Stomach smooth muscle (tissue), 2 donors: ENCODE results near the gene GLIS2.
A peak's percentile ranks its signal among the peaks of the same experiment; 100 is the strongest.
"Not testable (repeated sequence)": the region's sequence is repeated elsewhere in the genome, so short reads cannot be mapped to it uniquely, and the experiment has no call there.

Experiments used
- H3K27ac ChIP-seq: one replicate; pipeline ENCODE4 v1.7.0; 2013; ENCODE audit warnings: mild to moderate bottlenecking, low read length, inconsistent platforms
- H3K27me3 ChIP-seq, 2 donors: one replicate each; pipeline ENCODE4 v1.7.0; 2013; ENCODE audit warnings: low read length in 2 of 2; ENCODE audit not compliant: insufficient read depth in 2 of 2, control insufficient read depth in 1 of 2
- H3K36me3 ChIP-seq, 2 donors: one replicate each; pipeline ENCODE4 v1.7.0; 2013; ENCODE audit warnings: low read length in 2 of 2; ENCODE audit not compliant: control insufficient read depth in 2 of 2, insufficient read depth in 2 of 2
- H3K4me1 ChIP-seq: one replicate; pipeline ENCODE4 v1.7.0; 2013; ENCODE audit warnings: low read length; ENCODE audit not compliant: control insufficient read depth, insufficient read depth
- H3K4me3 ChIP-seq, 2 donors: one replicate each; pipeline ENCODE4 v1.7.0; 2013; ENCODE audit warnings: low read length in 2 of 2
- H3K9ac ChIP-seq, 2 donors: one replicate each; pipeline ENCODE4 v1.7.0; 2013; ENCODE audit warnings: low read length in 2 of 2, mild to moderate bottlenecking in 1 of 2
- H3K9me3 ChIP-seq, 2 donors: one replicate each; pipeline ENCODE4 v1.7.0; 2013; ENCODE audit warnings: low read length in 2 of 2; ENCODE audit not compliant: control insufficient read depth in 2 of 2
- donor health status: healthy.
- donor health status: Pancreatic carcinoma.

Gene GLIS2

DNA sequence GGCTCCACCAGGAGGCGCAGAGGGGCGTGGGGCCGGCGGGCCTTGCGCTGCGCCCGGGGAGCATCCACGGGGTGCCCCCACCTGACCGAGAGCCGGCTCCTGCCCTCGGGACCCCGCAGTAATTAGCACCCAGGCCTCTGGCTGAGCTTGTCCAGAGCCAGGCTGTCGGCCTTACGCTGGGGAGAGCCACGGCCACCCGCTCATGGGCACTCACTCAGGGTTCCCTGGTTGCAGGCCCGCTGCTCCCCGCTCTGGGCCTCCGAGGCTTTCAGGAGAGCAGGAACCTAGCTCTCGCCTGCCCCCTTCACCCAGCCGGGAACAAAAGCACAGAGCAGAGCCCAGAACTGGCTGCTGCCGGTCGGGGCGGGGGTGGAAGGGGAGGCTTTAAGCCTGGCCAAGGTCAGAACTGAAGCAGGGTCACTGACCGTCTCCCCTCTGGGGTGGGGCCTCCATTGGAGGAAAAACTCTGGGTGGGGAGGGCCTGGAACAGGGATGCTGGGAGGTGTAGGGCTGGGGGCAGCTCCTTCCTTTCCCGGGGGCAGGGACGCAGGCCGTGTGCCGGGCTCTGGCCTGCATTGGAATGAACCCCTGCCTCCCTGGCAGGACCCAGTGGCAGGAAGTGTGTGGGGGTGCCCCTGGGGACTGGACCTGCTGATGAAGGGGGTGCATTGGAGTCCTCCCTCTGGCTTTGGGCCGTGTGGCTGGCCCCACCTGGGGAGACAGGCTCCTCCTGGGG lies 12.3 kb downstream of the GLIS2 start:
- peaks cover 0 to 5% of the 10 kb centered on the region in 2 donors for H3K36me3 ChIP-seq
- peak overlapping the region; percentile 46 to 75 for H3K4me3 ChIP-seq
- H3K27me3 ChIP-seq, result no peaks in the 10 kb centered on the region
- H3K9ac ChIP-seq, result peak overlapping the region; percentile 68
- H3K27ac ChIP-seq, result peak overlapping the region; percentile 80
- peaks cover 62% of the 10 kb centered on the region for H3K4me1 ChIP-seq
- H3K9me3 ChIP-seq, result no peaks in the 10 kb centered on the region

DNA sequence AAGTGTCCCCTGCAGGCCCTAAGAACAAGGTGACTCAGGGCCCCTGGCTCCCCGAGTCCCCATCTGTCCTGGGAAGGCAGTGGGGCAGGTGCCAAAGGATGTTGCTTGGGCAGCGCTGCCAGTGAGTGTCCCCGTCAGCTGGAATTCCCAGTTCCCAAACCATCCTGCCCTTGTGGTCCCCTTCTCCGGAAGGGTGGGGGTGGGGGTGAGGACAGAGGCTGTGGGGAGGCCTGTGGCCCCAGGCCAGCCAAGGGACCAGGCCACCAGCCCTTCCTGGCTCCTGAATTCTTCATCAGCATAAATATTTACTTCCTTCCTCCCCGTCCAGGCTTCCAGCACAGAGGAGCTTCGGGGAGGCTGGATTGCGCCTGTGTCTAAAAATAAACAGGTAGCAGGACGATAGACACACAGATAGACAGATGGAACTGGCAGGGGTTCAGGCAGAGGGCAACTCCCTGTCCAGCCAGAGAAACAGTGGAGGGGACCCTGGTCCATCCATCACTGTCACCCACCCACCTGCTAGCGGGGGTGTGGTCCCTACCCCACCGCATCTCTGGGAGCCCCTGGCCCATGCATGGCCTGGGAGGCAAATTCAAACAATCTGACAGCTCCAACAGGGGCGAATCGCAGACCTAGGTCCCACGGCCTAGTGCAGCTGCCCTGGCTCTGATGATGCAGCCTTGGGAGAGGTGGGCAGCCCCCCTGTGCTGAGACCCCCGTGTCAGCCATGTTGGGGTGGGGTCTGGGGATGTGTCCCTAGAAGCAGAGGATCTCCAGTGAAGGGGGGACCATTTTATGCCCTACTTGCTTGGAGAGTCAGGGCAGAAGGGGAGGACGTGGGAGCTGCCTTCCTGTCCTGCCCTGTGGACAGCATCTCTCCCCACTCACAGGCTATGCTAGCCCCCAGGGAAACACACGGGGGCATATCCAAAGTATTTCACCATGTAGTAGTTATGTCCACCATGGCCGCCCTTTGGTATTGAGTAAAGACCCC lies 13.2 kb downstream of the GLIS2 start:
- peaks cover 53% of the 10 kb centered on the region for H3K4me1 ChIP-seq
- H3K27me3 ChIP-seq, result no peaks in the 10 kb centered on the region
- H3K27ac ChIP-seq, result peak overlapping the region; percentile 80
- H3K4me3 ChIP-seq, result peak overlapping the region; percentile 46 to 75
- peak overlapping the region; percentile 68 for H3K9ac ChIP-seq
- H3K36me3 ChIP-seq, result peaks cover 0 to 5% of the 10 kb centered on the region in 2 donors
- H3K9me3 ChIP-seq, result no peaks in the 10 kb centered on the region

DNA sequence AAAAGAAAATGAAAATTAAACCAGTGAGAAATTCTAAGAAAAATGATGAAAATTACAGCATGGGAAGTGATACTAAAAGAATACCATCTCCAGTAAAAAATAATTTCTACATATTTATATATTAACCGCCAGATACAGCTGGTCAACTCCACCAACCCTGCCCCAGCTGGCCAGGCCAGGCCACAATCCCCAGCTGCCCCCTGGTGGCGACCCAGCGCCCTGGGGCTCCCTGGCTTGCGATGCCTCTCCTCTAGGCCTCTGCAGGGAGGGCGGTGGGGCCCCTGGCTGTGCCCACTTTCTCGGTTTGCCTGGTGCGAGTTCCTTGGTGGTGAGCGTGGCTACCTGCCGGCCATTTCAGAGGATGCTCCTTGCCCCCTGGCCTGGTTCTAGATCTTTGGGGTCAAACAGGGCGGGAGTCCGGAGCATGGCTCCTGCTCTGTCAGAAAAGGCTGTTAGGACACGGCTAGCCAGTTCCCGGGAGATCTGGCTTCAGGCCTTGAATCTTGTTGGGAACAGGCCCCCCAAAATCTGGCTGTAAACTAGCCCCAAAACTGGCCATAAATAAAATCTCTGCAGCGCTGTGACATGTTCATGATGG lies 14.5 kb downstream of the GLIS2 start:
- Histone ChIP-seq H3K4me3 (no peak overlapping the region), H3K9ac (no peak overlapping the region), H3K4me1 (peaks cover 40% of the 10 kb centered on the region), H3K27me3 (no peaks in the 10 kb centered on the region), H3K9me3 (no peaks in the 10 kb centered on the region), H3K27ac (no peak overlapping the region), H3K36me3 (peaks cover 2 to 13% of the 10 kb centered on the region in 2 donors)

DNA sequence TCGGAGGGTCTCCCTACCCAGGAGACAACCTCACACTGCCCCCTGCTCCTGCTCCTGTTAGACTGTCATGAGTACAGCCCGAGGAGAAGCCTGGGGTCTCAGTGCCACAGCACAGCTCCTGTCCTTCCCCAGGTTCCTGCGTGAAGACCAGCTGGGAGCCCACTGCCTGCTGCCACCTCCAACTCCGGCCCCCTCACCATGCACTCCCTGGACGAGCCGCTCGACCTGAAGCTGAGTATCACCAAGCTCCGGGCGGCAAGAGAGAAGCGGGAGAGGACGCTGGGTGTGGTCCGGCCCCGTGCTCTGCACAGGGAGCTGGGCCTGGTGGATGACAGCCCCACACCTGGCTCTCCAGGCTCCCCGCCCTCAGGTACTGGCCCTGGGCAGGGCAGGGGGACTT lies 16.2 kb downstream of the GLIS2 start:
- no peaks in the 10 kb centered on the region for H3K9me3 ChIP-seq
- H3K36me3 ChIP-seq, result peaks cover 12 to 22% of the 10 kb centered on the region in 2 donors
- no peak overlapping the region for H3K4me3 ChIP-seq
- H3K4me1 ChIP-seq, result peaks cover 33% of the 10 kb centered on the region
- H3K9ac ChIP-seq, result no peak overlapping the region
- H3K27ac ChIP-seq, result no peak overlapping the region
- no peaks in the 10 kb centered on the region for H3K27me3 ChIP-seq

DNA sequence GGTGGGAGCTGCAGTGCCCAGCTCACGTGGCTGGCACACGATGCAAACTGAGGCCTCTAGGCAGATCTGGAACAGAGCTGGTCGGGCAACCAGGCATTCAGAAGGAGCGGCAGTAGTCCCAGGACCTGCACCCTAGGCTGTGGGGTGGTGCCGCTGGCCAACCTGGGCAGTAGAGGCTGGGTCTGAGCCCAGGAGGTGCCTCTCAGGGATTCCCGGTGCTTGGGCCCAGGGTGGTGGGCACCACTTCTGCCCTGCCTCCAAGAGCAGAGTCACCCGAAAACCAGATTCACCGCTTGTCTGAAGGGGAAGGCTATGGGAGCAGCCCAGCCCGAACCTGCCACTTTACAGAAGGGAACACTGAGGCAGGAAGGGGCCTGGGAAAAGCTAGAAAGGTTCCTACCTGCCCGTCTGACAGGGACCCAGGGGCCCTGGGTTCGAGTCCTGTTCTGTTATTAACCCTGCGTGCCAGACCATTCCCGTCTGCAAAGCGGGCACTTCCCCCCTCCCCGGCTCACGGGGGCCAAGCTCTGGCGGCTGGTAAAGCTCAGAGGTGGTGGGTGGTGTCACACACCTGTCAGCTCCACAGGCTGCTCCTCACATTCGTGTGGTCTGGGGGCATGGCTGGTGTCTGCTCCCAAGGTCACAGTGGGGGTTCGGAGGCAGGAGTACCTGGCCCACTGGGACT lies 16.9 kb downstream of the GLIS2 start:
- H3K9ac ChIP-seq, result no peak overlapping the region
- H3K9me3 ChIP-seq, result no peaks in the 10 kb centered on the region
- no peak overlapping the region for H3K27ac ChIP-seq
- H3K27me3 ChIP-seq, result no peaks in the 10 kb centered on the region
- H3K4me1 ChIP-seq, result peaks cover 28% of the 10 kb centered on the region
- H3K36me3 ChIP-seq, result peaks cover 12 to 22% of the 10 kb centered on the region in 2 donors
- H3K4me3 ChIP-seq, result no peak overlapping the region

DNA sequence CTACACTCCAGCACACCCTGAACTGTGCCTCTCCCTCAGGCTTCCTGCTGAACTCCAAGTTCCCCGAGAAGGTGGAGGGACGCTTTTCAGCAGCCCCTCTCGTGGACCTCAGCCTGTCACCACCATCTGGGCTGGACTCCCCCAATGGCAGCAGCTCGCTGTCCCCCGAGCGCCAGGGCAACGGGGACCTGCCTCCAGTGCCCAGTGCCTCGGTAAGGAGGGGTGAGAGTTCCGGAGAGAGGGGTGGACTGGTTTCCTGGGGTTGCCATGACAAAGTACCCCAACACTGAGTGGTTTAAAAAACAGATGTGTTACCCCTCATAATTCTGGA lies 17.4 kb downstream of the GLIS2 start:
- Histone ChIP-seq H3K27me3 (no peaks in the 10 kb centered on the region), H3K9ac (no peak overlapping the region), H3K27ac (no peak overlapping the region), H3K9me3 (no peaks in the 10 kb centered on the region), H3K4me3 (no peak overlapping the region), H3K36me3 (peaks cover 12 to 22% of the 10 kb centered on the region in 2 donors), H3K4me1 (peaks cover 23% of the 10 kb centered on the region)

DNA sequence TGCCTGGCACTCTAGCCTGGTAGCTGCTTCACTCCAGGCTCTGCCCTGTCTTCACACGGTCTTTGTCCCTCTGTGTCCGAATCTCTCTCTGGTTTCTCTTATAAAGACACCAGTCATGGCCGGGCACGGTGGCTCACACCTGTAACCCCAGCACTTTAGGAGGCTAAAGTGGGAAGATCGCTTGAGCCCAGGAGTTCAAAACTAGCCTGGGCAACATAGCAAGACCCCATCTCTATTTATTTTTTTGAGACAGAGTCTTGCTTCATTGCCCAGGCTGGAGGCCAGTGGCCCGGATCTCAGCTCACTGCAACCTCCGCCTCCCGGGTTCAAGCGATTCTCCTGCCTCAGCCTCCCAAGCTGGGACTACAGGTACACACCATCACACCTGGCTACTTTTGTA lies 17.8 kb downstream of the GLIS2 start:
- H3K27ac ChIP-seq, H3K9ac ChIP-seq, H3K9me3 ChIP-seq, H3K27me3 ChIP-seq, H3K4me3 ChIP-seq: not testable (repeated sequence)
- Histone ChIP-seq H3K36me3 (peaks cover 12 to 22% of the 10 kb centered on the region in 2 donors), H3K4me1 (peaks cover 18% of the 10 kb centered on the region)

DNA sequence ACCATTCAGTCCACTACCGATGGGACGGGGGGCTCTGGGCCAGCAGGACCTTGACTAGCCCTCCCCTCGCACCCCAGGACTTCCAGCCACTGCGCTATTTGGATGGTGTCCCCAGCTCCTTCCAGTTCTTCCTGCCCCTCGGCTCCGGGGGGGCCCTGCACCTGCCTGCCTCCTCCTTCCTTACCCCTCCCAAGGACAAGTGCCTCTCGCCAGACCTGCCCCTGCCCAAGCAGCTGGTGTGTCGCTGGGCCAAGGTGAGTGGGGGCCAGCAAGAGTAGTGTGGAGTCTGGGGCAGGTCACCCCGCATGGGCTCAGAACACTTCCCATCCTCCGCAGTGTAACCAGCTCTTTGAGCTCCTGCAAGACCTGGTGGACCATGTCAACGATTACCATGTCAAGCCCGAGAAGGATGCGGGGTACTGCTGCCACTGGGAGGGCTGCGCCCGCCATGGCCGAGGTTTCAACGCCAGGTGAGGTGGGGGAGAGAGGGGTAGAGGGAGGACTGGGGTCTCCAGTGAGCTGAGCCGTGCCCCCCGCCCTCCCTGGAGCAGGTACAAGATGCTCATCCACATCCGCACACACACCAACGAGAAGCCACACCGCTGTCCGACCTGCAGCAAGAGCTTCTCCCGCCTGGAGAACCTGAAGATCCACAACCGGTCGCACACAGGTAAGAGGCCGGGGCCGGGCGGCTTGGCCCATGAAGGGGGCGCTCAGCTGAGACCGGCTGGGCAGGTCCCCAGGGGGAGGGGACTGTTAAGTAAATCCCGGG lies 19.0 kb downstream of the GLIS2 start:
- H3K27ac ChIP-seq, result no peak overlapping the region
- H3K4me3 ChIP-seq, result no peak overlapping the region
- peaks cover 12 to 22% of the 10 kb centered on the region in 2 donors for H3K36me3 ChIP-seq
- H3K9me3 ChIP-seq, result no peaks in the 10 kb centered on the region
- peaks cover 12% of the 10 kb centered on the region for H3K4me1 ChIP-seq
- H3K9ac ChIP-seq, result no peak overlapping the region
- no peaks in the 10 kb centered on the region for H3K27me3 ChIP-seq

DNA sequence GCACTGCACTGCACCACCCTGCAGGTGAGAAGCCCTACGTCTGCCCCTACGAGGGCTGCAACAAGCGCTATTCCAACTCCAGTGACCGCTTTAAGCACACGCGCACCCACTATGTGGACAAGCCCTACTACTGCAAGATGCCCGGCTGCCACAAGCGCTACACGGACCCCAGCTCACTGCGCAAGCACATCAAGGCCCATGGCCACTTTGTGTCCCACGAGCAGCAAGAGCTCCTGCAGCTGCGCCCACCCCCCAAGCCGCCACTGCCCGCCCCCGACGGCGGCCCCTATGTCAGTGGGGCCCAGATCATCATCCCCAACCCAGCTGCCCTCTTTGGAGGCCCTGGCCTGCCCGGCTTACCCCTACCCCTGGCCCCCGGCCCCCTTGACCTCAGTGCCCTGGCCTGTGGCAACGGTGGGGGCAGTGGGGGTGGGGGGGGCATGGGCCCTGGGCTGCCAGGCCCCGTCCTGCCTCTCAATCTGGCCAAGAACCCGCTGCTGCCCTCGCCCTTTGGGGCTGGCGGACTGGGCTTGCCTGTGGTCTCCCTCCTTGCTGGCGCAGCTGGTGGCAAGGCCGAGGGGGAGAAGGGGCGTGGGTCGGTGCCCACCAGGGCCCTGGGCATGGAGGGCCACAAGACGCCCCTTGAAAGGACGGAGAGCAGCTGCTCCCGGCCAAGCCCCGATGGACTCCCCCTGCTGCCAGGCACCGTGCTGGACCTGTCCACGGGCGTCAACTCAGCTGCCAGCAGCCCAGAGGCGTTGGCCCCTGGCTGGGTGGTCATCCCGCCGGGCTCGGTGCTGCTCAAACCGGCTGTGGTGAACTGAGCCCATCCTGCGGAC lies 21.1 kb downstream of the GLIS2 start:
- Histone ChIP-seq H3K9me3 (no peaks in the 10 kb centered on the region), H3K4me3 (no peak overlapping the region), H3K27me3 (no peaks in the 10 kb centered on the region)

More for the DNA sequence above, 21.1 kb downstream of the GLIS2 start:
- Histone ChIP-seq H3K9ac (no peak overlapping the region), H3K36me3 (peaks cover 21 to 22% of the 10 kb centered on the region in 2 donors), H3K4me1 (peaks cover 5% of the 10 kb centered on the region), H3K27ac (no peak overlapping the region)
